IMR-90 (cell line): ENCODE results near the gene PYGL. TPM values are rescaled to one million over a fixed set of nuclear protein-coding genes. Genes with fewer than 3 reads are reported as not detected.

Experiments
- ATAC-seq: fragments of 200-7000 bp; cut with Tn5 transposase; 2 replicates; pipeline ENCODE4 v1.9.1; 2020; ENCODE audit warnings: low read depth, mild to moderate bottlenecking, moderate library complexity
- BruUV-seq: library from RNA; stranded (reverse); fragments of 400-500 nt; replicated peaks from 2 replicates; lab custom pipeline; 2021; lab: Mats Ljungman, UMichigan
- CTCF ChIA-PET: fragments of 300-600 bp; formaldehyde crosslinking; extraction: SDS; loops from one replicate; lab custom pipeline; 2021; ENCODE audit warnings: antibody characterized with exemption; lab: Yijun Ruan, JAX
- POLR2A ChIA-PET: fragments of 300-600 bp; sonication (Branson Sonifier 250); formaldehyde crosslinking; loops from one replicate; lab custom pipeline; 2022; ENCODE audit warnings: antibody characterized with exemption; ENCODE audit not compliant: unreplicated experiment; lab: Charles Lee
- DNase-seq: peaks from one replicate; pipeline ENCODE4 v3.0.0; 2013
- H2AFZ ChIP-seq: replicated peaks from 2 replicates; pipeline ENCODE3; 2013; ENCODE audit warnings: low read length, mild to moderate bottlenecking; ENCODE audit not compliant: poor library complexity
- H2AK5ac ChIP-seq: 2 replicates; pipeline ENCODE4 v1.6.1; 2013; ENCODE audit warnings: low read depth, low read length, inconsistent platforms
- H2AK9ac ChIP-seq: replicated peaks from 2 replicates; pipeline ENCODE3; 2013; ENCODE audit warnings: mild to moderate bottlenecking, low read depth, low read length, moderate library complexity; ENCODE audit not compliant: poor library complexity
- H2BK120ac ChIP-seq: 2 replicates; pipeline ENCODE4 v1.6.1; 2013; ENCODE audit warnings: low read depth, low read length, inconsistent platforms
- H2BK15ac ChIP-seq: 3 replicates; pipeline ENCODE4 v1.6.1; 2013; ENCODE audit warnings: low read depth, low read length, inconsistent platforms
- H2BK20ac ChIP-seq: 2 replicates; pipeline ENCODE4 v1.6.1; 2013; ENCODE audit warnings: low read depth, mild to moderate bottlenecking, inconsistent platforms, low read length, moderate library complexity
- H2BK5ac ChIP-seq: 2 replicates; pipeline ENCODE4 v1.6.1; 2013; ENCODE audit warnings: mild to moderate bottlenecking, low read depth, low read length, inconsistent platforms; ENCODE audit not compliant: poor library complexity, severe bottlenecking
- H3K14ac ChIP-seq: replicated peaks from 2 replicates; pipeline ENCODE4 v1.6.1; 2013; ENCODE audit warnings: low read depth, low read length, inconsistent platforms
- H3K18ac ChIP-seq: 2 replicates; pipeline ENCODE4 v1.6.1; 2013; ENCODE audit warnings: low read depth, low read length, control low read depth
- H3K23ac ChIP-seq: 2 replicates; pipeline ENCODE4 v1.6.1; 2013; ENCODE audit warnings: low read depth, low read length, inconsistent platforms
- H3K27ac ChIP-seq: 2 replicates; pipeline ENCODE4 v1.5.1; 2013; ENCODE audit warnings: mild to moderate bottlenecking, control low read depth, low read length; ENCODE audit not compliant: insufficient read depth
- H3K27me3 ChIP-seq: 2 replicates; pipeline ENCODE4 v1.6.1; 2013; ENCODE audit warnings: low read length; ENCODE audit not compliant: control insufficient read depth, insufficient read depth
- H3K36me3 ChIP-seq: 2 replicates; pipeline ENCODE4 v1.6.1; 2013; ENCODE audit warnings: low read length, mixed read lengths; ENCODE audit not compliant: control insufficient read depth, insufficient read depth
- H3K4ac ChIP-seq: 2 replicates; pipeline ENCODE4 v1.6.1; 2013; ENCODE audit warnings: low read depth, low read length, inconsistent platforms
- H3K4me1 ChIP-seq: 2 replicates; pipeline ENCODE4 v1.6.1; 2013; ENCODE audit warnings: low read length, mixed read lengths; ENCODE audit not compliant: control insufficient read depth, insufficient read depth
- H3K4me2 ChIP-seq: 2 replicates; pipeline ENCODE4 v1.6.1; 2013; ENCODE audit warnings: low read depth, mild to moderate bottlenecking, control low read depth, low read length, moderate library complexity
- H3K4me3 ChIP-seq: 2 replicates; pipeline ENCODE4 v1.5.1; 2013; ENCODE audit warnings: low read depth, mild to moderate bottlenecking, control low read depth, low read length, moderate library complexity; ENCODE audit not compliant: insufficient read depth
- H3K56ac ChIP-seq: 2 replicates; pipeline ENCODE4 v1.6.1; 2013; ENCODE audit warnings: low read length, inconsistent platforms; ENCODE audit not compliant: insufficient read depth; ENCODE audit errors: extremely low read depth
- H3K79me1 ChIP-seq, 2 experiments: 2 replicates each; pipeline ENCODE4 v1.6.1; 2013; ENCODE audit warnings: low read length in 2 of 2, inconsistent platforms in 1 of 2, low read depth in 1 of 2
- H3K9ac ChIP-seq: 2 replicates; pipeline ENCODE4 v1.6.1; 2013; ENCODE audit warnings: low read depth, low read length, control low read depth
- H3K9me1 ChIP-seq: 2 replicates; pipeline ENCODE4 v1.6.1; 2013; ENCODE audit warnings: low read length, inconsistent platforms; ENCODE audit not compliant: insufficient read depth
- H3K9me3 ChIP-seq: 2 replicates; pipeline ENCODE4 v1.6.1; 2013; ENCODE audit warnings: low read length; ENCODE audit not compliant: control insufficient read depth, insufficient read depth
- H4K20me1 ChIP-seq: 2 replicates; pipeline ENCODE4 v1.6.1; 2013; ENCODE audit warnings: low read length, inconsistent platforms; ENCODE audit not compliant: insufficient read depth
- H4K5ac ChIP-seq: 2 replicates; pipeline ENCODE4 v1.6.1; 2013; ENCODE audit warnings: mild to moderate bottlenecking, low read depth, low read length, control low read depth
- H4K8ac ChIP-seq, 2 experiments: 2 replicates each; pipeline ENCODE4 v1.6.1; 2013; ENCODE audit warnings: low read depth in 2 of 2, low read length in 2 of 2, control low read depth in 1 of 2, inconsistent platforms in 1 of 2
- H4K91ac ChIP-seq: 2 replicates; pipeline ENCODE4 v1.6.1; 2013; ENCODE audit warnings: low read depth, low read length, inconsistent platforms; ENCODE audit not compliant: insufficient read depth
- BHLHE40 ChIP-seq: fragments of 150-350 bp; IDR thresholded peaks from 2 replicates; pipeline ENCODE4 v1.6.1; 2016; ENCODE audit warnings: mild to moderate bottlenecking, low read depth, low read length
- CEBPB ChIP-seq: IDR thresholded peaks from 2 replicates; pipeline ENCODE4 v1.6.1; 2012; ENCODE audit warnings: low read depth, low read length, improper control_type of control experiment
- FOS ChIP-seq: fragments of 150-350 bp; IDR thresholded peaks from 2 replicates; pipeline ENCODE4 v1.6.1; 2016; ENCODE audit warnings: low read depth, low read length
- MXI1 ChIP-seq: IDR thresholded peaks from 2 replicates; pipeline ENCODE4 v1.6.1; 2012; ENCODE audit warnings: low read depth, mild to moderate bottlenecking, low read length, moderate library complexity, borderline replicate concordance
- NFE2L2 ChIP-seq: fragments of 150-350 bp; IDR thresholded peaks from 2 replicates; pipeline ENCODE4 v1.6.1; 2016; ENCODE audit warnings: low read depth, mild to moderate bottlenecking, low read length
- RCOR1 ChIP-seq: IDR thresholded peaks from 2 replicates; pipeline ENCODE4 v1.6.1; 2012; ENCODE audit warnings: mild to moderate bottlenecking, low read length, improper control_type of control experiment; ENCODE audit not compliant: insufficient replicate concordance
- RFX5 ChIP-seq: IDR thresholded peaks from 2 replicates; pipeline ENCODE4 v1.8.0; 2012; ENCODE audit warnings: low read depth, mild to moderate bottlenecking, low read length, moderate library complexity
- SMC3 ChIP-seq: fragments of 150-350 bp; IDR thresholded peaks from 2 replicates; pipeline ENCODE4 v1.6.1; 2016; ENCODE audit warnings: low read depth, mild to moderate bottlenecking, antibody characterized with exemption, low read length, moderate library complexity
- WGBS, 2 experiments: methylation state at CpG; one replicate each; pipeline versions ENCODE4 v1.1.5 to v1.1.7; 2013; ENCODE audit warnings: missing lambda C conversion rate in 2 of 2; ENCODE audit not compliant: insufficient read length in 1 of 2; ENCODE audit errors: extremely low coverage in 2 of 2; 5-methylcytosine and 5-hydroxymethylcytosine counted together
- dilution Hi-C: fragments of 300-500 bp; cut with HindIII; formaldehyde crosslinking; loops from one replicate; pipeline ENCODE4 v1.14.3; 2018; ENCODE audit warnings: low sequenced_read_pairs; ENCODE audit not compliant: unreplicated experiment
- in situ Hi-C: fragments of 300-500 bp; cut with MboI; formaldehyde crosslinking; loops from 3 replicates; pipeline ENCODE4 v1.14.3; 2019; ENCODE audit warnings: low sequenced_read_pairs, inconsistent platforms, mixed read lengths
- intact Hi-C: fragments of 100-400 bp; cut with micrococcal nuclease; formaldehyde crosslinking; loops from 2 replicates; pipeline ENCODE4 v1.10.0; 2022
- polyA plus RNA-seq, 3 experiments: library from polyadenylated mRNA; depleted of rRNA; stranded (reverse); fragments of >200 nt; gene quantifications; 2 replicates each; pipeline ENCODE4 v1.2.3, GENCODE V29; 2012; ENCODE audit warnings: low replicate concordance in 1 of 3
- total RNA-seq: library from RNA; depleted of rRNA; stranded (reverse); fragments of >200 nt; gene quantifications from 2 replicates; pipeline ENCODE4 v1.2.3, GENCODE V29; 2012
- TF ChIP-seq, protein P1 (sequence below): fragments of 150-350 bp; IDR thresholded peaks from 2 replicates; pipeline ENCODE4 v1.6.1; 2017; ENCODE audit warnings: mild to moderate bottlenecking, antibody characterized with exemption, low read length, low read depth

Gene PYGL
- total and polyA plus RNA-seq, 2 of the 4 experiments (the other 2 are of a cell fraction) = 52.3 to 70.4 TPM

- Histone ChIP-seq H2BK20ac (peak overlapping the region; percentile 89), H4K20me1 (no peaks in the 10 kb centered on the region), H3K27ac (peak overlapping the region; percentile 95), H3K9ac (peak overlapping the region; percentile 60), H2AK5ac (peak overlapping the region; percentile 33), H3K4me1 (peaks cover 12% of the 10 kb centered on the region), H2AK9ac (peak overlapping the region; percentile 48), H3K9me3 (no peaks in the 10 kb centered on the region), H4K5ac (peak overlapping the region; percentile 99), H4K8ac (peak overlapping the region; percentile 82 to 93), H3K56ac (peak overlapping the region; percentile 84), H2BK5ac (peak overlapping the region; percentile 98), H2BK15ac (peak overlapping the region; percentile 95), H2AFZ (peak overlapping the region; percentile 81), H3K14ac (peak overlapping the region; percentile 67), H3K27me3 (no peaks in the 10 kb centered on the region), H3K23ac (peak overlapping the region; percentile 53), H3K4me3 (peak overlapping the region; percentile 4; the same call in 1 of the 2 replicates), H2BK120ac (peak overlapping the region; percentile 96), H3K18ac (peak overlapping the region; percentile 96), H3K9me1 (peaks cover 3% of the 10 kb centered on the region; the same call in 1 of the 2 replicates), H3K79me1 (no peaks in the 10 kb centered on the region), H3K4me2 (peak overlapping the region; percentile 89), H3K4ac (peak overlapping the region; percentile 80), H4K91ac (peak overlapping the region; percentile 96), H3K36me3 (no peaks in the 10 kb centered on the region)
- POLR2A ChIA-PET = no interaction called here
- intact Hi-C loops (loop anchor here (10.0 kb wide), 1 partner anchor 201 kb away; the partner anchor contains the start of gene SAV1), in situ Hi-C loops (no loop called here), dilution Hi-C loops (no loop called here)
- peak; percentile 70 for TF ChIP-seq CEBPB
- TF ChIP-seq RCOR1 = no peak
- TF ChIP-seq NFE2L2 = no peak
- TF ChIP-seq MXI1 = no peak
- peak; percentile 12; the same call in 1 of the 2 replicates for TF ChIP-seq FOS
- TF ChIP-seq SMC3 = no peak
- no peak for TF ChIP-seq BHLHE40
- TF ChIP-seq, protein P1, sequence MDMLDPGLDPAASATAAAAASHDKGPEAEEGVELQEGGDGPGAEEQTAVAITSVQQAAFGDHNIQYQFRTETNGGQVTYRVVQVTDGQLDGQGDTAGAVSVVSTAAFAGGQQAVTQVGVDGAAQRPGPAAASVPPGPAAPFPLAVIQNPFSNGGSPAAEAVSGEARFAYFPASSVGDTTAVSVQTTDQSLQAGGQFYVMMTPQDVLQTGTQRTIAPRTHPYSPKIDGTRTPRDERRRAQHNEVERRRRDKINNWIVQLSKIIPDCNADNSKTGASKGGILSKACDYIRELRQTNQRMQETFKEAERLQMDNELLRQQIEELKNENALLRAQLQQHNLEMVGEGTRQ = no peak
- no peak for TF ChIP-seq RFX5
- WGBS, 2 experiments = 36% methylated on average over 6 of the region's 11 CpGs; no CpG with 5 or more reads in 1 of the 2 experiments
- CTCF ChIA-PET = interaction anchor here (0.6 to 1.3 kb wide), 2 partner anchors 87 to 777 kb away, joined by 3 read pairs; no protein-coding TSS in a partner anchor
- BruUV-seq = no TSS peak
- DNase-seq (peak; percentile 84), ATAC-seq (peak; percentile 81)
These were observed 78.7 kb downstream of the PYGL start for GRCh38 chr14:50865391-50866076.
